GM21723 (cell line): ENCODE data around the gene ARID5B.

Experiments used
- ATAC-seq: cut with Tn5 transposase; IDR thresholded peaks from one replicate; pipeline ENCODE4 v1.9.1; 2021; ENCODE audit warnings: mild to moderate bottlenecking, moderate library complexity; ENCODE audit not compliant: unreplicated experiment

The ARID5B gene

DNA sequence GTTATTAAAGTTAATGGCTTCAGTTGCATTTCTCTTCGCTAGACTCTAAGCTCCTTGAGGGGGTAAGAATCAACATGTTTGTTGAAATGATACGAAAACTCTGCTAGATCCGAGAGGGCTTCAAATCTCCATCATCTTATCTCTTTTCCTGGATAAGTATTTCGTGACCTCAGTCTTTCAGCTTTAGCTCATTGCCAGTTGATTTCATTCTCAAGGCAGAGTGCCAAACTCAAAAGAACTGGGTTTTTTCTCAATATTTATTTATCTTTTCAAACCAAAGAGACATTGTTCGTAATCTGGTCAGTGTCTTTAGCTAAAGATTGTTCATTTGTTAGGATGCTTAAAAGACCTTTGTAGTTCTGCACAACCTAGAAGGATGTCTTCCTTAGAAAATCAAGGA lies 108.9 kb downstream of the ARID5B start:
- ATAC-seq = no peak

DNA sequence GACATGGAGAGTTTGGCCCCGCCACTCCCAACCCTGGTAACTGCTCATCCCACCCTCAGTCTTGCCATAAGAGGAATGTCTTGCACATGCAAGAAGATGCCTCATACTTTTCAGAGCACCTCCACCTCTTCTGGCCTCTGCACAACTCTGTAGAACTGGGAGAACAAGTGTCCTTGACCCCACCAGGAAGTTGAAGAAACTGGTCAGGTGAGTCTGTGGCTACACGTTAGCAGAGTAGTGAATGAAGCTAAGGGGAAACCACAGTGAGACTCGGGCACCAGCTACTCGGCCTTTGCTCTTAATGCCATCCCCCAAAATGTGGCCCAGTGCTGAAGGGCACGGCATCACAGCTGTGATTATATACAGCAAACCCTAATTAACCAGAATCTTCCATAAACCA lies 110.1 kb downstream of the ARID5B start:
- ATAC-seq = no peak

DNA sequence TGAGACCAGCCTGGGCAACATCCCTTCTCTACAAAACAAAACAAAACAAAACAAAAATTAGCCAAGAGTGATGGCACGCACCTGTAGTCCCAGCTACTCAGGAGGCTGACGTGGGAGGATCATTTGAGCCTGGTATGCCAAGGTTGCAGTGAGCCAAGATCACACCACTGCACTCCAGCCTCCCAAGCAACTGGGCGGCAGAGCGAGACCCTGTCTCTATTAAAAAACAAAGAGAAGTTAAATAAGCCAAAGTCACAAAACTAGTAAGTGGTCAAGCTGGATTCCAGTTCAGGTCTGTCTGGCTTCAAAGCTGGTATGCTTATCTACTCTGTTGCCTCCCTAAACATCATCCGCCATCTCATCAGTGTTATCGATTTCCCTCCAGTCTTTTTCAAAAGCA lies 110.8 kb downstream of the ARID5B start:
- no peak for ATAC-seq

DNA sequence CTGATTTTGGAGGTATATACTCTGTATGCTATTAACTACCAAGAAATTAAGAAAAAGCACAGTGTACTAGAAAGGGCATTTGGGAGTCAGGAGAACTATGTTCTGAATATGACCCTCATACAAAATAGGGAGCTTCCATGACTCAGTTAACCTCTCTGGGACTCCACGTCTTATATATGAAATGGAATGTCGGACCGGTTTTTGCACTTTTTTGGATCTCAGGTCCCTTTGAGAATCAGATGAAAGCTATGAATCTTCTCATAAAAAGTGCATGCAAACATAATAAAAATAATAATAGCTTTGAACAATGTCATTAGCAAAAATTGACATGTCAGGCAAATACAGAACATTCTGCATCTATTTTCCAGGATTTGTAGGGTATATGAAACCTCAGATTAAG lies 113.0 kb downstream of the ARID5B start:
- no peak for ATAC-seq

DNA sequence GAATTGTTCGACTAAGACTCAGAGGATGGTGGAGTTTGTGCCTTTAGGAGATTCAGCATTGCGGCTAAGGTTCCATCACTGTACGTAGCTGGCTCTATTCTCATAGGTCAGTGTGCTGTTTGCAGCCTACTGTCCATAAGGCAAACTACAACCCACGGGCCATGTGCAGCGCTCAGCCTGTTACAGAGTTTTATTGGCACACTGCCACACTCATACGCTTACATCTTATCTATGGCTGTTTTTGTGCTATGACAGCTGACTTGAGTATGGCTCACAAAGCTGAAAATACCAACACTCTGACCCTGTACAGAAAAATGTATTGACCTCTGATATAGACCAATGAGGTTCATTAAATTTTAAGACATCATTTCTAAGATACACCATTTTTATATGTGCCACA lies 114.5 kb downstream of the ARID5B start:
- no peak for ATAC-seq

DNA sequence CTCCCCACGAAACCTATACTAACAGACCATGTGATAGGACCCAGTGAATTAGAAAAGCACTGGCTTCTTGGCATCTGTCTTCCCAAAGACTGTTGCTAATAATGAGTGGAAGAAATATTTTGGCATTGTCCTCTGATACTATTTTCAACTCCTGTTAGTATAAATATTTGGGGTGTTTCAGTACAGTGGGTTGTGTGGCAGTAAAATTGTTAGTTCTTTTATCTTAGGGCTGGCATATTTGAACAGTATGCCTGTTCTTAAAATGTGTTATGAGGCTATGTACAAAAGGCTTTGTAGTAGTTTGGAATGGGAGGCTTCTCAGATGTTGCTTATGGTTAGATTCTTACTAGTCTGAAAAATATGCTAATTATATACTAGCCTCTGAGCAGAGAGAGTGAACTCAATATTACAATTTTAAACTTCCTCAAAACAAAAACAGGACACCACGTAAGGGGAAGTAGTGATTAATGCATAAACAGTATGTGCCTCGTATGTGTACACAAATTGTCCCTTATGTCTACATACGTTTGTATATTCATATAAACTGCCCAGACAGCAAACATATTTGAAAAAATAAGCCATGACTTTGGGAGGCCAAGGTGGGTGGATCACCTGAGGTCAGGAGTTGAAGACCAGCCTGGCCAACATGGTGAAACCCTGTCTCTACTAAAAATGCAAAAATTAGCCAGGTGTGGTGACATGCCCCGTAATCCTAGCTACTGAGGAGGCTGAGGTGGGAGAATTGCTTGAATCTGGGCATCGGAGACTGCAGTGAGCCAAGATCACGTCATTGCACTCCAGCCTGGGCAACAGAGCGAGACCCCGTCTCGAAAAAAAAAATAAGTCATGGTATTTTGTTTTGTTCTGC lies 115.4 kb downstream of the ARID5B start:
- ATAC-seq = peak; percentile 68

DNA sequence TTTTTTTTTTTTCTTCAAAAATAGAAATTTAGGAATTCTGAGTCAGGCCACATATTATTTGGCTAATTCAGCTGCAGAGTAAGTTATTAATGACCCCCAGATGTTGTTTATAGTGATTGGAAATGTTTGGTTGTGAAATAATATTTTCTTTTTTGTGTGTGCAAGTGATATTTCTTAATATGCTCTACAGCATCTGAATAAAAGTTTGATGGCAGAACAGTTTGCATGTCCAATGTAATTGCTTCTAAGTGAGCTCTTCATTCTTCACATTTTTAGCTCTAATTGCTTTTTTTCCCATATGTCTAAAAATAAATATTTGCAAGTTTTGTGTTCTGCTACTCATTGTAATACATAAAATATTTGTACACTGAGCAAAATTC lies 116.0 kb downstream of the ARID5B start:
- no peak for ATAC-seq

DNA sequence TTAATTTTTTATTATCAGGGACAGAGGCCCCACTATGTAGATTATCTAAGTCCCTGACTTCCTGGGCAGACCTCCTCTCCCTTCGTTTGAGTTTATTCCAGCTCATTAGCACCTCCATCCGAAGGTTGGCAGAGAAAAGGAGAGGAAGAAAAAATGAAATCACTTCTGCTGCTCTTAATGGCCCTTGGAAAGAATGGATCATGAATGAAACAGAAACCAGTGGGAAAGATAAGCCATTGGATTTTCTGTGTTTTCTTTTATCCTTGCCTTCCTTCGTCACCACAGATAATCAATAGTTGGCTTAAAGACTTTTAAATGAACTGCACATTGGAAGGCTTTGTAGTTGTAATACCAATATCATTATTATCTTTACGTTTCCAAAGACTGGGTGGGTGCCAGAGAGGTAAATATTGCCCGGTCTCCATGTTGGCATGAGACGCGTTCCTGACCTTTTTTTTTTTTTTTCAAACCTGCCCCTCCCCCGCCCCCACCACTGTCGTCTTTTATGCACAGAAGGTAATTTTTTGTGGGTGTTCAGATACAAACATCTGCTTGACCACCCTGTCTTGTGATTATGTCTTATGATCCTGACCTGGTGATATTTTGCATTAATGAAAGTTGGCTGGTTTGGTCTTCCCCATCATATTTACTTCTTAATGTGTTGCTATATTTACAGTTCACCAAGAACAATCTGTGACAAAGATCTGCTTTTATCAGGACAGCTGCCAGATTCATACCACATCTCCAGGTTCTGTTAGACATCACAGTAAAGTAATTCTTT lies 116.8 kb downstream of the ARID5B start:
- ATAC-seq = no peak

DNA sequence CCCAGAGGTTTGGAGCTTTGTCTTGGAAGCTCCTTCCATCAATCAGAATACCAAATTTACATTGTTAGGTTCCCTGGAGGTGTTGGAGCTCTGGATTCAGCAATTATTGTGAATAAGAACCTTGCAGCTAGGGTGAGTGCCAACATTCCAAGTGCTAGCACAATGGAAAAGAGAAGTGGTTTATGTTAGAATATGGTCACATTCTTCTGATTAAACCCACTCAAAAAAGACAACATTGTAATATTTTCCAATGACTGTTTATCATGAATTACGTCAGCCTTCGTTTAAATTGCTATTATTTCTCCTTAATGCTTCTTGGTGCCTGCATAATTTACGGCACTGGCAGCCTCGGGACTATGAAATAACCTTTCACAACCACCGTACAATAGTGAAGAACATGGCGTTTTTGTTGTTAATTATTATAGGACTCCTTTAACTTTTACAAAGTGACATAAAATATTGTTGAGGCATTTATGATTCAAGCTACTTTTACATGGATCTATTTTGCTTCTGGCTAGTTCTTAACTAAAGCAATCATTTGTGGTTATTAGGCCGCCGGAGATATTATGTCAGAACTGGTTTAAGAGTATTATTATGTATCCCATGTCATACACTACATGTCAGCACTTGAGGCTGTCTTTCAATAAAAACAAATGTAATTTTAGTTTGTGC lies 117.7 kb downstream of the ARID5B start:
- no peak for ATAC-seq

DNA sequence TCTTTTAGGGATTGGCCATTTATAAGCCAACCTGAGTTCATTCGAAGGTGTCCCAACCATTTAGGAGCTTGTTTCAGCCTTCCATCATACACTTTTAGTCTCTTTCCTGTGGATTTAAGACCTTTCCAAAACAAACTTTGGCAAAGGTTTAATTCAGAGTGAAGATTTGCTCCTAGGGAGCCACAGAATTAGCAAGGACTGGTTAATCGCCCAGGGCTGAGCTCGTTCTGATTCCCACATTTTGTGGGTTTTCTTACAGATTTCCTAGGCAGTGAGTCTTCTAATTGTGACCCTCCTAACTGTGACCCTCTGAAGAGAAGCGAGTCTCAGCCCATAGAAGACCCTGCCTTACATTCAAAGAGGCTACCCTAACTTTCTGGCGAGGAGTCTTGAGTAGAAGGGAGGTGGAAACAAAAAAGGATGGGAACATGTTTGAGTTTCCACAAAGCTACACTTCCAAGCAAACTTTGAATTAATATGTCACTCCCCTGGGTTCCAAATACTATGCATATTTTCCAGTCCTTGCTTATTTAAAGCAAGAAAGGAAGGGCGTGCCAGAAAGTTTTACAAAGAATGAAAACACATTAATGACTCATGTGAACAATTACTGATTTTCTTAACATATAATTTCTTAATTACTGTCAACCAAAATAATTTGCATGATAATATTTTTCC lies 118.3 kb downstream of the ARID5B start:
- ATAC-seq = no peak

DNA sequence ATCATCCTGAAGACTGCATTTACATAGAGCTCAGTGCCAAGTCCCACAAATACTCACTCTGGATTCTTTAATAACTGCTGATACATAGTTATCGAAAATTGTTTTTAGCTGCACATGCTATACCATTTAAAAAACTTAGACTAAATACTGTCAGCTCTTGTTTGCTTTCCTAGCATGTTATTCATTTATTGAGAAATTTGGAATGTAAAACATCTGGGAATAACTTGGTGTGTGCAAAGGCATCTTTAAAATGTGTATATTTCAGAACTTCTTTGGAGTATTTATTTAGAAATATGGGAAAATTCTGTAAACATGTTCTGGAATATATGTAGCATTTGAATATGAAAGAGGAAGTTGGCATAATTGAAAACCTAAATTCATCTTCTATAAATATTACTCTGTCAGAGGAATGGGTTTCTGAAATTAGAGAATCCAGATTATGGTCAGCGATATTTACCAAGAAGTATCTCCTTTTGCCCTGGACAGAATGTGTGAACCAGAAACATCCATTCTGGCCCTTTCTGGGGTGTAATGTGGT lies 119.7 kb downstream of the ARID5B start:
- no peak for ATAC-seq

DNA sequence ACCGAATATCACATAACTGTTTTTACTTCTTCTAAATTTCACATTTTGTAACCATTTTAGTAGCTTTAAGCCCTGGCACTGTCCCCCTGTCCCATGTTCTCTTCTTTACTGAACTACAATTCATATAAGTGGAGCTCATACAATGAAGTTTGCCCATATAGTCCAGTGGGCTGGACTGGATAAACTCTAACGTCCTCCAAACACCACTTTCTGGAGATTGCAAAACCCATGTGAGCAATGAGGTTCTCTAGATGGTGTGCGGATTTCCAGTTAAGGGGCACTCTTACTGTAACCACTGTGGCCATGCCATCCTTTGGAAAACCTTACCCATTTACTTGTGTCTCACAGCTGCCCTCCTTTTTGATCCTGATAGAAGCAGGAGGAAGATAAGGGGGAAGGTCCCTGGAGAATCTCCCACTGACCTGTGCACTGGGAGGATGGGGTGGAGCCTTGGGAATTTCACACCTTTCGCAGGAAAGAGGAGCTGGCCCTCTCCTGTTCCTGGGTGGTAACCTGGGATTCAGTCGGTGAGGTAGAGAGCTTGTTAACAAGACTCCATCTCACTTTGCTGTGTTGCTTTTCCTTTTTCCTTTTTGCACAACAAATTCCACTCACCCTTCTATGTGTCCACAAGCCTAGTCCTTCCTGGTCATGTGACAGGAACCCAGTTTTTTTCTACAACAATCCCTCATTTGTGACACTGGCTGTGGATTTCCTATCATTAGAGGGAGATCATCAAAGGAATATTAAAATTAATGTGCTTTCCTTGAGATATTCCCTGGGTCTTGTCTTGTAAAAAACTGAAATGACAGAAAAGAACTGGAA lies 120.7 kb downstream of the ARID5B start:
- no peak for ATAC-seq

DNA sequence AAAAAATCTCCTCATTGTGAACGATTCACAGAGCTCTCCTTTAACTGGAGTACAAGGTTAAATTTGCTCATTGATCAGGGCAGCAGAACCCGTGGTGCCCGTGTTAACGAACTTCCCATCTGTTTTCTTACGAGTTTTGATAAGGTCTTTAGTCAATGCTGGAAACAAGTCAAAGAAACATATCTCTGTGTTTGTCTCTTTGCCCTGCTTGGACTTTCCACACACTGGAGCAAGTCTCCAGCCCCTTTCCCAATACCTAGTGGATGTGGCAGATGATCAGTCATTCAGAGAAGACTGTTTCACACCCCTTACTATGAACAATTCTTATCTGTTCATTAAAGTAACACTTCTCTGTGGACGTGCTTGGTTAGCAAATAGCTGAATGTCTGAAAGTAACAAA lies 121.3 kb downstream of the ARID5B start:
- ATAC-seq = no peak

DNA sequence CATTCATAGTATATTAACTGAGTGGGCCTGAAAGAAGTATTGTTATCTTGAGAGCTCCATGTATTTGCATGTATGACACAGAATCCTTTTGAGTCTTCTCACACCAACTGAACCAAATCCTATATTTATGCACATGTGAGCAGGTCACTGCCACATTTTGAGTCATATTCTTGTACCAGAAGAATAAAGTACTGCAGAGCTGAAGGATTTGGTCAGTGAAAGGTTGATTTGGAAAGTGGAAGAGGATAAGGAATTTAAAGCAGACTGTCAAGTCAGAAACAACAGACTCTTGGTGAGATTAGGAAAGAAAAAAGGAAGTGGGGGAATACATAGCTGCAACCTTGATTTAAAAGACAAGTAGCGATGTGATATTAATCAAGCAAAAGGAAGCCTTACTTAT lies 121.8 kb downstream of the ARID5B start:
- no peak for ATAC-seq

DNA sequence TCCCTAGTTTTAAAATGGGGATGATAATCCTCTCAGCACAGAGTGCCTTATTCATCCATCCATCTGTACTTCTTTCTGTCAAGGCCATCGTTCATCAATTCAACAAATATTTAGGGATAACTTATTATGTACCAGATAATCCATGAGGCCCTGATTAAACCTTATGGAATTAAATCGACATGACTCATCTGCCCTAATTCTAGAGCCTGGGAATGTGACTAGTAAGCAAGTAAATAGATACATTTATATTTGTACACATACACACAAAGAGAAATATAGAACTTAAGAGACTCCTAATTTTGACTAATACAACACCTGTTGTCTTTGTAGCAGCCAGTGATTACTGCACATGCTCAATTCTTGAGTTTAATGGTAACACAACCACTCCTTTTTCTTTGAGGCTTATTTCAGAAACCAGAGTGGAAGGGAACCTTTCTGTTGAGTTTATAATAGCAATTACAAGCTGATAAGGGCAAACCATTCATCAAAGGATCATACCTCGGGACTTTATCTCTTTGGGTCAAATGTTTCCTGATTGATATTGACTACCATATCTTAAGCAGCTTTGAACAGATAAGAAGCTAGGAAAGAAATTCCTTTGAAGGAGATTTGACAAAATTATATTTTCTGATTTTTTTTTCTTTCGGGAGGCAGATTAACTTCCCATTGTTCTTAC lies 122.7 kb downstream of the ARID5B start:
- ATAC-seq = no peak

DNA sequence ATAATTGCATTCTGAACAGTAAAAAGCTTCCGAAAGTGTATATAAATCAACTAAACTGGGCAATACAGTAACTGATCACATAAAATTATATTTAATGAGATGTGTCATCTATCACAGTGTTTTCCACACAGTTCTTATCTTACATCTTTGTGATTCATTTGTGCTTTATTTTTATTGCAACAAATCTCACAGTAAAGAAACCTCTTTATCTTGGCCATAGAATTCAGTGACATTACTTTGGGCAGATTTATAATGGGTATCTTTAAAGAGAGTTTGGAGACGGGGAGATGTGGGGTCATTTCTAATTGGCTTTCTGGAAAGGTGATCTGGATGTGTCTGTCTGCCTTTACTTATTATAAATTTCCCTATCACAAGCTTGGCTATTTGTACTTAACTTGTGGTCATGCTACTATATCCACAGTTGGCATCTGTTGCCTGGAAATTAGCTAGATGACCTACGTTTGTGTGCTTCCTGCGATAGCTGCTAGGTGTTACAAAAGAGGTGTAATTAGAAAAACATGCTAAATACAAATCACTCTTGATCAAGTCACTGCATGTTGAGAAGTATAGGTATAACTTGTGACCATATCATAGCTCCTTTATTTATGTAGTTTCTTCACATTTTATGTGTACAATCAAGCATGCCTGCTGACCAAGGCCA lies 123.8 kb downstream of the ARID5B start:
- no peak for ATAC-seq

DNA sequence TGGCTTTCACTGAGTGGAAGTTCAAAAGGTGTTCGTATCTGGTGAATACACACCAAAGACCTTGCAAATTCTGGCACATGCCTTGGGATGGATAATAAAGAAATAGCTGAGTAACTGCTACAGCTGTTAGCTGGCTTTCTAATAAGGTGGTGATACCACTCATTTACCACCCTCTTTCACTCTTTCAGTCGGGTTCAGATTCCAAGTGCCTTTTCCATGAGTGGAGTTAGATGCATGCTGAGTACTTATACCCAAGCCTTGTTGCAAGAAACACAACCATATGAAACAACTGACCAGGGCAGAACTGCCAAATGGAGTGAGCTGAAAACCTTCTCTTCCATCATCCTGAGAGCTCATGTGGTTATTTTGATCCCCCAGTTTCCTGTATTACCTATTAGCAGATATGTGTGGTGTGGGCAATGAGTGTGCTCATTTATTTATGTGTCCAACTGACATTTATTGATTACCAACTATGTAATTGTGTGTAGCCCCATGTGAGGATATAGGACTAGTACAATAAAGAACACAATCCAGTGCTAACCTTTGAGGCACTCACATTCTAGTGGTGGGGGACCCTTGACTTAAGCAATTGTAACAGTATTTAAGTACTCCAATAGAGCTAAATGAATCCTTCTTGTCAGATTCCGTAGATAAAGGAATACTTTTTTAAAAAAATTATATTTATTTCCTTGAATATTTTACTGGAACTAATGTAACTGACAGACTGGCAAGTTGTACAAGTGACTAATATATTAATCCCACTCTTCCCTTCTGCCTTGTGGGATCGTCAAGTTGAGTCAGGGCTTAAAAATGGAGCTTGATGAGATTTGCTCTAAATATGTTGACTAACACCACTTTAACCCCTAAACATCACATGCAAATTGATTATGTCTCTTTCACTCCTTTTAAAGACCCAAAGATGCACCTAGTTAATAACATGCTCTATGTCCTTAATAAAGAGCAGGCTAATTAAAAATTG lies 124.7 kb downstream of the ARID5B start:
- ATAC-seq = no peak
